HG03196 (cell line): ENCODE results near the gene RFTN1.

Source experiments
- ATAC-seq: cut with Tn5 transposase; IDR thresholded peaks from one replicate; pipeline ENCODE4 v1.9.1; 2021; ENCODE audit not compliant: unreplicated experiment

The RFTN1 gene

DNA sequence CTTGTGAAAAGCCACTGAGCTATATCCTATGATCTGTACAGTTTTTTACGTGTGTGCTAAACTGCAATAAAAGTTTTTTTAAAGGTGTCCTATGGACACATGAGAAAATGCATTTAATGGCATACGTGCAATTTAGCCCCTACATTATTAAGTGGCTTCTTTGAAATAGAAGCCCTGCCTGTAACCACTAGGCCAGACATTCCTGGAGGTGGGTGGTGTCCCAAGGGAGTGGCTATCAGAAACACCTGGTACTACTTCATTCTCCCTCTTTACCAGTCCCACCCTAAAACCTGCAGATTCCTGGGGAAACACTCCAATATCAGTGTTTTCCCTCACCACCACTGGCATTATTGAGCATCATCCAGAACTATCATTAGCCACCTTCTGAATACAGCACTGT lies 148.5 kb downstream of the RFTN1 start:
- no peak for ATAC-seq

DNA sequence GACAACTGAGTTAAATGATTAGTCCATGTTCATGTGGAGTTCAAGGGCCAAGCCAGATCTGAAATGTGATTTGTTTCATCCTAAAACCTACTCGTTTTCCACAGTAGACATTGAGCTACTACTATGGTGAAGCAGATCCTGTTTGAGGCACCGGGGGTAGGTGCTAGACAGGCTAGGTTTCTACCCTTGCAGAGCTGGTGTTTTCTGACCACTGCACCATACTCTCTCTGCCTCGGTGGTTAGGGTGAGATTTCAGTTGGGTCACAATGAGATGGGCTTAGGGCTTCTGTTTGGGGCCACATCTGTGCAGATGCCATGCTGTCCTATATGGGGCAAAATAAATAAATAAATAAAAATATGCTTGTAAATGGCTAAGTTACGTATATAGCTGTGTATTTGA lies 149.2 kb downstream of the RFTN1 start:
- no peak for ATAC-seq

DNA sequence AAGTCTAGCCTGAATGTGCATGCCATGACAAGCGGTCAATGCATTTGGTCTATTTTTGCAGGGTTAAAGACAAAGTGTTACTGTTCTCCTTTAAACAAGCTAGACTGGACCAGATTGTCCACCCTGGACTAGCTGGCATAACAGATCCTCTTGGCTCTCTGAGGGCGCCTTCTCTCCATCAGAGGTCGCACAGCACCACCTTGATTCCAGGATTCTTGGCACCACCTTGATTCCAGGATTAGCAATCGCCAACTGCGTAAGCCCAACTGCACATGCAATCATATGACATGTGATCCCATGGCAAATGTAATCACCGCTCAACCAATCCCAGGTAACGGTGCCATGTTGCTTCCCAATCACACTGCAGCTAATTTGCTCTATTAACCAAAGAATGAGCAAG lies 149.9 kb downstream of the RFTN1 start:
- ATAC-seq, result no peak

DNA sequence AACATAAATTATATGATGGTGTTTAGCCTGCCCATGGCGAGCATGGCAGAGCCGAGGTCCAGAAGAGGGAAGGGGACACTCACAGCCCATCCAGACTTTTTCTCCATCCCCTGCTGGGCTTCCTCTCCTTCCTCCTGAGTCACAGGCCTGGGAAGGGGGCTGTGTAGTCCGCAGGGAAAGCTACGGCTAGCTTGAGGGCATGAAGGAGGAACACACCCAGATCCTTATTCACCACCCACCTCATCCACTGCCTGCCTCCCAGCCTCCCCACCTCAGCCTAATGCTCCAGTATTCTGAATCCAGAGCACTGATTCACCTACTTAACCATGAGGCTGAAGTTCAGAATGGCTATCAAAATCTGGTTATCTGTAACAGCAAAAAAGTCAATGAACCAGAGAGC lies 150.7 kb downstream of the RFTN1 start:
- no peak for ATAC-seq

DNA sequence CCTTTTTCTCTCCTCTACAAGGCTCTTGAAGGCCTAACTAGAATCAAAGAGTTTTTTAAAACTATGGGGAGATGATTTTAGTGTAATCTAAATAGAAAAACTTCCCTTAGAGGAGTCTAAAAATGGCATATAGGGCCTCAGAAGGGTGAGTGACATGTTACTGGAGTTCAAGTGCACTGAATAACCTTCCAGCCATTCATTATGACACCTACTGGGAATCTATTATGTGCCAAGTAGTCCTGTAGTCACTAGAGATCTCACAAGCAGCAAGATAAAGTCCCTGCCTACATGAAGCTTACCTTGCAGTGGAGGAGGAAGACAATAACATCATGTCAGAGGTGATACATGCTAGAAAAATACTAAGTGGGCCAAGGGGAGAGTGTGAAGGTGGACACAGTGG lies 152.4 kb downstream of the RFTN1 start:
- no peak for ATAC-seq

DNA sequence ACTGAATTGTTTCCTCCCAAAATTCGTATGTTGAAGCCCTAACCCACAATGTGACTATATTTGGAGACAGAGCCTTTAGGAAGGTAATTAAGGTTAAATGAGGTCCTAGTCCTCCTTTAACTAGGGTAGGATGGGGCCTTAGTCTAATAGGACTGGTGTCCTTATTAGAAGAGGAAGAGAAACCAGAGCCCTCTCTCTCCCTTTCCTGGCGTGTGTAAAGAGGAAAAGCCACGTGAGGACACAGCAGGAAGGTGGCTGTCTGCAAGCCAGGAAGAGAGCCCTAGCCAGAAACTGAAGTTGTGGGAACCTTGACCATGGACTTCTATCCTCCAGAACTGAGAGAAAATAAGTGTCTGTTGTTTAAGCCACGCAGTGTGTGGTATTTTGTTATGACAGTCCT lies 154.2 kb downstream of the RFTN1 start:
- no peak for ATAC-seq

DNA sequence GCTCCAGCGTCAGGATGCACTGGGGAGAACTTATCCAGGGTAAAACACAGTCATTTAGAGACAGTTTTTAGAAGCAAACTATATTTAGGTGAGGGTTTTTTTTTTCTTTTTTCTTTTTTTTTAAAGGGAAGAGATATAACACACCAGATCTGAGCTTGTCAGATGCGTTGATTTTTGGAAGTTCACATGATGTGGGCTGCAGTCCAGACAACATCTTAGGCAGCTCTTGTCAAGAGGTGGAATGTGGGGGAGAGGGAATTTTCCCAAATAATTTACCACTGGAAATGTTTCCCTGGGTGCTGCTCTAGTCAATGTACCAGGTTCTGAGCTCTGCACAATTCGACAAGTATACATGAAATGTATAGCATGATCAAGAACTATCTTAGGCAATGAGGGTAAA lies 155.2 kb downstream of the RFTN1 start:
- ATAC-seq, result no peak

DNA sequence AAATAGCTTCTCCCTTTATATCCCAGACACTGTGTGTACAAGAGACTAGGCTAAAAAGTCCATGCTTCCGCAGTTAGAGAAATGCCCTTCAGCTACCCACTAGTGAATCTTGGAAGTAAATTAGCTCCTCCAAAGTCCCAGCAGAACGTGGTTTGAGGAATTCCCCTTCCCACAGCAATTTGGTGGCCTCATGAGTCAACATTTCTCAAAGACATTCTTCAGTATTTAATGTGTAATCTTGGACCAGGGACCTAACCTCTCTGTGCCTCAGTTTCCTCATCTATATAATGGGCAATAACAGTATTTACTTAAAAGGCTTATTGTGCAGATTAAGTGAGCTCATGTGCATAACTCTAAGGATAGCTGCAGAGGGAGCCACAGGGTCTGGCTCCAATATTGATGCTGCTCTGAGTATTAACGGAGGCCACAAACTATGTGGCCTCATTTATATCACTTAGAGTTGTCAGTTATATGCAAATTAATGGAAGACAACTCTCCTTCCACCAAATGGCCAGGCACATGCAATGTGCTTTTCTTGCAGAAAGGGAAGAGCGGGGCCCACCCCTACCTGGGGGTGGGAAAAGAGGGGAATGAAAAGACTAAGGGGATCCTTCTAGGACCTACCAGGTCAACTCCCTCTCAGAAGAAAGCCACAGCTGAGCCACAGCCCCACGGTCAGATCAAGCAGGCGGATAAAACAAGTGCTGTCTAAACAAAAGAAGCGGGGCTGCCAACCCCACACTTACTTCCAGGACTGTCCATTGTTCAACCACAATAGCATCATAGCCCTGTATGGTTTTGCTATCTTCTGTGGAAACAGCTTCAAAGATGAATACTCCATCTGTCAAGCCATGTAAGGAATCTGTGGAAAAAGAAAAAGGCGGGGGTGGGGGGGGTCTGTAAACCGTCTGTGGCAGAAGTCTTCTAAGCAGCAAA lies 156.0 kb downstream of the RFTN1 start:
- no peak for ATAC-seq

DNA sequence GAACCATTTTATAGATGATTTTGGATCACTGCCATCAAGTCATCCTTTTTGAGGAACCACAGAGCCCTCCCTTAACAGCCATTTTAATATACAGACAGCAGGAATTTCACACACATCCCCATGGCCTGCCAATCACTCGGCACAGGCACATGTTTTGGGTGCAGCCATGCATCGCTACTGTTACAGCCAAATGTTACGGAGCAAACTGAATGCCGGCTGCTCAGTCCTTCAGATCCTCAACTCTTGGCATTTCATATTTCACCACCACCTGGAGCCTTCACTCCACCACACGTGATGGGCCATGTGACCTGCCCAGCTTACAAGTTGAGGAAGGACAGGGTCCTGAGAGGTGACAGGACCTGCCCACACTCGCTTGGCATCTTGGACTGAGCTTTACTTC lies 157.7 kb downstream of the RFTN1 start:
- no peak for ATAC-seq

DNA sequence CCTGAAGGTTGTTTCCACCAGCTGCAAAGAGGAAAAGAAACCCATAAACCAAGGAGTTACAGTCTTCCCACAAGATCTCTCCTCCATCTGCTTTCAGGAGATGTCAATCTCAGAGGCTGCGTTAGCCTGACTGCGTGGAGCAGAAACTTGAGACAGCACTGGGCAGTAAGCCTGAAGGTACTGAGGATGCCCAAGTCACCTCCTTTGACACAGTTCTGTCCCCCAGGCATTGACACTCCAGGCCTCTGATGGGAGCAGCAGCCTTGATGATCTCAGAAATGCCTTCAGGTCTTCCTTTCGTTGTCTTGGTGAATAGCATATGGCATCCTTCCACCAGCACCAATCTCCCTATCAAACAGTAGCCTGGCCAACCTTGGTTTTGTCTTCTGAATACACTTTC lies 159.2 kb downstream of the RFTN1 start:
- no peak for ATAC-seq

DNA sequence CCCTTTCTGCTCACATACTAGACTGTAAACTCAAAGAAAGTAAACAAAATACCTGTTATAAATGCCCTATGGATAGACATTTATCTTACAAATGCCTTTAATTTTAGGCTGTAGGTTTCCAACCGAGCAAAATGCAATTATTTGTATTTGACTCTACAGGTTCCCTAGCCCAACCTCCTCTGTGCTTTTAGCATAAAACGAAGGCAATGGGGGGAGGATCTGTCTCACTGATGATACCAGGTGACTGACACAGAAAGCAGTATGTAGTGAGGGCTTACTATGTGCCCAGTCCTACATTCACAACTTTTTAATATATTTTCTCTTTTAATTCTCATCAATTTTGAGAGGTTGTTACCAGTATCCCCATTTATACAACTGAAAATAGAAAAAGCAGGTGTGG lies 161.1 kb downstream of the RFTN1 start:
- ATAC-seq, result no peak

DNA sequence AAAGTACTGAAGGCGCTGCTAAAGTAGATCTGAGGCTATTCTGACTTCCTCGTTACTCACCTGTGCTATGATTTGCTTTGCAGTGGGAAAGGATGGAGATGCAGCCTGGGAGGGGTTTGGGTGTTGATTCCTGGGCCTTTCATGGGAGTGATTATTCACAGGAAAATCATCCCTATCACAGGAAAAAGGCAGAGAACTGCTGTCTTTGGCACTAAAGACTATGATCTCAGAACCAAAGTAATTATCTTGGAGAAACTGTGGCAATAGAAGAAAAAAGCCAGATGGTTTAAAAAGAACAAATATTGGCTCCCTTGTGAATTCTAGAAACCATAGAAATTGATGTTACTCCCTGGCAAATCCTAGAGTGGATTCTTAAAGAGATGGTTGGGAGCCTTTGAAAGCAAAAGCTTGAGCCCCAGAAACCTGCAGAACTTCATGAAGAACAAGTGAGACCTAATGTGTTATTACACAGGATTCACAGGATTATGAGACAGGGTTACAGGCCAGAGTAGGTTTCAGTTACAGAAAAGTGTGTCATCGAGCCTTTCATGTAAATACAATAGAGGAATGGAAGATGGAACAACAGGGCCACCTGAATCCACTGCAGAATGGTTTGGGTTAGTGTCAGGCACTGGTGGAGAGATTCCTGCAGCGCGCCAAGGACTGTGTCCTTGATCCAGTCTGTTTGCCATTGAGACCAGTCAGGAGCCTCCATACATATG lies 162.7 kb downstream of the RFTN1 start:
- no peak for ATAC-seq

DNA sequence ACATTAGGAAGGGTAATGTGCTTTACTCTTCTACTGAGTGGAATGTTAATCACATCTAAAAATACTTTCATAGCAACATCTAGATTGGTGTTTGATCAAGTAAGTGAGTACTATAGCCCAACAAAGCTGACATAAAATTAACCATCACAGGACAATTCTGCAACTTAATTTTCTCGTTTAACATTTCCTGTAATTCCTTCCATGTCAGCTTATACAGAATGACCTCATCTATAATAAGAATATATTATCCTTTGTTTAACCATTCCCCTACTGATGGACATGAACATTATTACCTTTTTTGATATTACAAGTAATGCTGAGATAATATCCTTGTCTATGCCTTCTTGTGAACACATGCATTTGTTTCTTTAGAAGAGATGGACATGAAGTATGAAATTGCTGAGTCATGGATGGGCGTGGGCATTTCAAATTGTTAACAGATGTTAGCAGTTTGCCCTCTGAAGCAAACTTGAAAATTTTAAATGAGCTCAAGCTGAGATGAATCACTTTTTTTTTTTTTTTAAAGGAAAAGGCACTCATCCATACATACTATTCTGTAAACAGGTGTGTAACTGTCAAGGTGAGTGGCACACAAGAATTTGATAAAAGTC lies 163.4 kb downstream of the RFTN1 start:
- ATAC-seq, result no peak

DNA sequence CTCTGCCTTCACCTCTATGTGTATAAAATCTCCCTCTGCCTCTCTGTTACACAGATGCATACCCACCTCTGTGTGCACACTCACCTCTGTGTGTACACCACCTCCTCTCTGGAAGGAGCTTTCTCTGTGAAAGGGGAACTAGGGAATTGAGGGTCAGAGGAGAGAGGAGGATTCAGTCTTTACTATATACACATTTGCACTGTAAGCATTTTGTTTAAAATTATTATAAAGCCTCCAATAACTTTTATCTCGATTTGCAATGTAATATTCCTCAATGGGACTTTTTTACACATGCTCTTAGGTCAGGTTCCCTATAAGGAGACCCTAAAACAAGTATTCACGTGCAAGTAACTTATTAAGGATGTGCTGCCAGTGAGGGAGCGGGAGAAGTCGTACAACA lies 166.0 kb downstream of the RFTN1 start:
- no peak for ATAC-seq

DNA sequence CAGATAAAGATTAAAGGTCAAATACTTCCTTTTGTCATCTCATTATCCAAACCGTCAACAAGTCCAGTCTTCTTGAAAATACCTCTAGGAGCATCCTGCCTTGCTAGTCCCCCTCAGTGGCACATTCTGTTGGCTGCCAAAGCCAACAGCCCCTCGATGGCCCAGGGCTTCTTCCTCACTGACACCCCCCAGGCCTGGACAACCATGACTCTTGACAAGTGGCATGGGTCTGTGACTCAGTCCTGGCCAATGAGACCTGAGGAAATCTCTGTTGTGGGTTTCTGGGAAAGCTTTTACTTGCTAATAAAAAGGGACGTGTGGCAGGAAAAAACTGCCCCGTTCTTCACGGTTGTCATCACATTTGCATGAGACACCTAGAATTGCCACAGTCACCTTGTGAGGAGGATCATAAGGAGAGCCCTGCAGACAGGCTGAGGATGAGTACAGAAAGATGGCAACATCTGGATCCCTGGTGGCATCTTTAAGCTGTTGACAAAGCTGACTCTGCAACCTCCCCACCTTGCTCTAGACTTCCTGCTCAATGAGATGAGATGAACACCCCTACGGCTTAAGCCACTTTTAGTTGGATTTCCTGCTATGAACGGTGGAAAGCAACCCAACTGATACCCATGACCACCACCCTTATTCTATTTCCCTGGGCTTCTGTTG lies 167.0 kb downstream of the RFTN1 start:
- no peak for ATAC-seq

DNA sequence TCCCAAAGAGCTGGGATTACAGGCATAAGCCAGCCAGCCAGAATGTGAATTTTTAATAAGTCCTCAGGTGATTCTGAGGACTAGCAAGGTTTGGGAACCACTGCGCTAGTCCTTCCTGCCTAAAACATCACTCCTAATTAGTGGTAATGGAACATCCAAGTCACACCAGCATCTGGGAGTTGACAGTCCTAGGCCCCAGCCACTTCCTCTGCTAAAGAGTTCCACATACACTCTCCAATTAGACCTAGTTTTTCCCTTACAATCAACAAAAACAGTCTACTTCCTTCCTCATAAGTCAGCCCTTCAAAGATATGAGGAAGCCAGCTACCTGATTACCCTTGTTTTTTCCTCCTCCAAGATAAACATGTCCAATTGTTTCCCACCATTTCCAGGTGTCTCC lies 170.4 kb downstream of the RFTN1 start:
- ATAC-seq, result no peak

DNA sequence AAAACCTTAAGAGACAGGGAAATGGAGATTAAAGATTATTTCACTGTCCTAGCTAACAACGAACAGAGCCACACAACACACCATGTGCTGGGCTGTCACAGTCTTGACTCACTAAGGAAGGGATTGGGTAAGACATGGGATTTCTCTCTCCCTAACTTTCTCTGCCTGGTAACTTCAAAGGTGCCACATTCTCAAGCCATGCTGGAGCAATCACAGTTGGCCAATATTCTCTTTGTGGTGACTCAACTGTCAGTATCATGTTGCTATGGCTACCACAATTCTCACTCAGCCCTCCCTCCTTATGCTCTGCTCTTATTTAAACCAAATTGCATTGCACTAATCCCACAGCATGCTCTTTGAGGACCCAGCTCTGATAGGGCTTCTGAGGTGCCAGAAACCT lies 174.5 kb downstream of the RFTN1 start:
- ATAC-seq, result no peak

DNA sequence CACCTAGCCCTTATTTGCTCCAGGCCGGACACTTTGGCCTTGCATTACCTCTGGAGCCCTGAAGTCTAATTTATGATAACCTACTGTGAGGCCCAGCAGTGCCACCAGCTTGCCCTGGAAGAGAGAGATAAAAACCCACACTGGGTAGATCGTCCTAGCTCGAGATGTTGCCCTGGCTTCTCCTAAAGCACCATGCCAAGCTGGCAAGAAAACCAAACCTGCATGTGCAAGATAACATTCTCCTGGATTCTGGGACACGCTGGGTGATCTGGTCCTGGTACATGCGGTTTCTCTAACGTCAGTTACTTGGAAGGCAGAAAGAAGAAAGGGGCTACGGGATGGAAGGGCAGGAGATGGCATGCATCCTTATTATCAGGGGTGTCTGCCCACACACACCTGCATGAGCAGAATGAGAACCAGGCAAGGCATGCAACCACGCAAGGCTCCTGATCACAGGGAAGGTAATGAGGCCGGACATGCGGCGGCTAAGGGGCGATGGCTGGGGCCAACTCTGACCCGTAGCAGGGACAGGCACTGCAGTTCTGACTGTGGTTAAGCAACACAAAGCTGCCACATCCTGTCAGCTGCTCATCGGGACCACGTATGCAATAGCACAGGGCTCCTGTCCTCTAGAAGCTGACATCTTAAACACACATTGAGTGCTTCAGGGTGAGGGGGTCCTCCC lies 175.5 kb downstream of the RFTN1 start:
- peak; percentile 88 for ATAC-seq

DNA sequence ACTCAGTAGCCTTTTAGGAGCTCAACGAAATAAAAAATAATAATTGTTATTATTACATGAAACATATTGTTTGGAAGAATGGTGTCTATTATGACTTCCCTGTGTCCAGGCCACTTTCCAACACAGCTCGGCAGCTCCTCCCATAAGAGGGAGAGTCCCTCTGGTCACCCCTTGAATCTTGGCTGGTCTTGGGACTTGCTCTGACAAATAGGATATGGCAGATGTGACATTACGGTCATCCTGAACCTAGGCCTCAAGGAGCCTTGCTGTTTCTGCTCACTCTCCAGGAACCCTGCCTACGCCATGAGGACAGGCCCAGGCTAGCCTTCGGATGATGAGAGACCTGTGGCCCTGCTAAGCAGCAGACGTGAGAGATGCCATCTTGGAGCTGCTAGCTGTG lies 176.7 kb downstream of the RFTN1 start:
- ATAC-seq, result no peak

DNA sequence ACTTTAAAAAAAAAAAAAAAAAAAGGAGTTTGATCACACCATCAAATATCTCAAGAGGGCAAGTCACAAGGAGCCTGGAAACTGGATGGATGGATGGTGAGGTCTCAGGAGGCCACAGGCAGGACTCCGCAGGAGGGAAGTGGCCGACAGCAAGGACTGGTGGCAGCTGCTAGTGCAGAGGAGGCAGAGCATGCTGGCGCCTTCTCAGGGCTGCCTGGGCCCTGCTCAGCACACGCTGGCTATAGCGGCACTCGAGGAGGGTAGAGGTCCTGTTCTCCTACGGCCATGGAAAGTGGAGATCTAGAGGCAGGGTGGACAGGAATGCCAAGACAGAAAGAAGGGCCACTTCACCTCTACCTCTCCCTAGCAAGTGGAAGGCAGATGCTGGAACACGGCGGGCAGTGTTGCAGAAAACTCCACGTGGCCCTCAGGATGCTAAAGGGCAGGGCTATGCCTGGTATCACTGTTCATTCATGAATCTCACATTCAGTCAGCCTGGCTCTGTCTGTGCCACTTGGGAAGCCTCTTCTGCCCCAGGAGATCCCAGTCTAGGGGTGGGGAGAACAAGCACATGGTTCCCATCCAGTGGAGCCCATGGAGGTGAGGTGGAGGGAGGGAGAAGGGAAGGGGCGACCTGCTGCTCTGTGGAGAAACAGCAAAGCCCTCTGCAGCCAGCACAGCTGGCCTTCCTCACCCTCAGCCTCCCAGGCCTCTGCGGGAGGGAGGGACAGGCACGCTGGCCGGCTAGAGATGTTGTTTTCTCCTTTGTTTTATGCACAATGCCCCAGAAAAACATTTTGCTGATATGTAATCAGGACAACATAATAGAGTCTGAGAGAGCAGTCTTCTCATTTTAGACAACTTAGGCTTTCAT lies 177.5 kb downstream of the RFTN1 start:
- no peak for ATAC-seq
